ENCODE results near the gene CENPX.

The CENPX gene

GRCh38 chr17:81980707-81981343, 41.9 kb downstream of the CENPX start:
- DNase-seq (ENCODE audit: low read depth in 2 of 2): no peak

GRCh38 chr17:81980122-81980521, 42.6 kb downstream of the CENPX start:
- no peak for DNase-seq (ENCODE audit: low read depth in 2 of 2)

- no peak for DNase-seq (ENCODE audit: low read depth in 2 of 2)
These were observed 44.0 kb downstream of the CENPX start for GRCh38 chr17:81978524-81979298.

GRCh38 chr17:81977211-81977808, 45.4 kb downstream of the CENPX start, which contains the start of gene ASPSCR1:
Gene ASPSCR1 (plus strand): TSS chr17:81977629. CDS start chr17:81977647, 18 bp downstream.
- peak; percentile 81 to 86 for DNase-seq (ENCODE audit: low read depth in 2 of 2)

- DNase-seq (ENCODE audit: low read depth in 2 of 2): no peak
These were observed 46.1 kb downstream of the CENPX start for GRCh38 chr17:81976332-81977210.

- no peak for DNase-seq (ENCODE audit: low read depth in 2 of 2)
These were observed 49.2 kb downstream of the CENPX start for GRCh38 chr17:81973432-81973831.

- DNase-seq (ENCODE audit: low read depth in 2 of 2): no peak
These were observed 53.5 kb downstream of the CENPX start for GRCh38 chr17:81968850-81969812.
